Lung (tissue), 12 donors: Measurements from ENCODE around the gene TTC7B. TPM values are rescaled to one million over a fixed set of nuclear protein-coding genes. Genes with fewer than 3 reads are reported as not detected.

Experiments
- ATAC-seq: fragments of 200-7000 bp; cut with Tn5 transposase; one replicate; pipeline ENCODE4 v1.9.1; 2020; ENCODE audit warnings: moderate number of reproducible peaks; ENCODE audit not compliant: insufficient read depth, low FRiP score
- DNase-seq, 3 donors: peaks; one replicate each; pipeline ENCODE4 v3.0.0-alpha.2; 2013 to 2017
- H3K27ac ChIP-seq, 2 donors: one replicate each; pipeline ENCODE4 v1.5.1; 2013; ENCODE audit warnings: mild to moderate bottlenecking in 2 of 2, moderate library complexity in 2 of 2, control low read depth in 1 of 2, inconsistent platforms in 1 of 2, low read depth in 1 of 2, low read length in 1 of 2
- H3K27me3 ChIP-seq, 3 donors: one replicate each; pipeline ENCODE4 v1.5.1; 2013; ENCODE audit warnings: low read length in 2 of 3; ENCODE audit not compliant: control insufficient read depth in 3 of 3, insufficient read depth in 3 of 3
- H3K36me3 ChIP-seq, 4 donors: one replicate each; pipeline ENCODE4 v1.5.1; 2013; ENCODE audit warnings: low read length in 4 of 4, mild to moderate bottlenecking in 1 of 4, moderate library complexity in 1 of 4; ENCODE audit not compliant: control insufficient read depth in 4 of 4, insufficient read depth in 4 of 4
- H3K4me1 ChIP-seq, 5 donors: one replicate each; pipeline ENCODE4 v1.5.1; 2013; ENCODE audit warnings: low read length in 5 of 5, mild to moderate bottlenecking in 2 of 5, moderate library complexity in 1 of 5; ENCODE audit not compliant: control insufficient read depth in 5 of 5, insufficient read depth in 5 of 5
- H3K4me3 ChIP-seq: one replicate; pipeline ENCODE4 v1.5.1; 2013; ENCODE audit warnings: mild to moderate bottlenecking, control low read depth, moderate library complexity
- H3K9ac ChIP-seq, 2 donors: one replicate each; pipeline ENCODE4 v1.5.1; 2013; ENCODE audit warnings: low read length in 2 of 2, control low read depth in 1 of 2; ENCODE audit not compliant: insufficient read depth in 1 of 2
- H3K9me3 ChIP-seq, 4 donors: one replicate each; pipeline ENCODE4 v1.5.1; 2013; ENCODE audit warnings: low read length in 3 of 4, mild to moderate bottlenecking in 1 of 4, moderate library complexity in 1 of 4; ENCODE audit not compliant: control insufficient read depth in 4 of 4, insufficient read depth in 3 of 4
- CTCF ChIP-seq: IDR thresholded peaks from 2 replicates; pipeline ENCODE4 v1.5.1; 2012; ENCODE audit warnings: mild to moderate bottlenecking; ENCODE audit errors: control extremely low read depth, extremely low read depth
- WGBS, 2 donors: extraction: QIAGEN DNeasy Blood & Tissue Kit; methylation state at CpG; one replicate each; pipeline ENCODE4 v1.1.7; 2013; 5-methylcytosine and 5-hydroxymethylcytosine counted together
- polyA plus RNA-seq, 2 donors: library from polyadenylated mRNA; stranded (reverse); fragments of 200-250 nt; gene quantifications; one replicate each; pipeline ENCODE4 v1.2.1, GENCODE V29; 2013
- total RNA-seq, 2 donors: library from RNA; depleted of rRNA in 1 of 2; stranded (reverse); fragments of >200 nt in 1 of 2; gene quantifications; one replicate each; pipeline ENCODE4 v1.2.1, GENCODE V29; 2014 to 2021
- donor health status: control.
- donor health status: control.
- donor health status: Bipolar disorder and iron deficiency.
- donor health status: healthy.
- donor health status: DM: yes; HTN: yes; CAD: no.

The TTC7B gene
- total and polyA plus RNA-seq, 4 donors: 11.0 to 39.6 (median 23.0) TPM

GRCh38 chr14:90560991-90561390 is 255.2 kb downstream of the TTC7B start:
- Histone ChIP-seq H3K27me3 (no peaks in the 10 kb centered on the region), H3K36me3 (peaks cover 0 to 3% (median 0%) of the 10 kb centered on the region in 4 donors), H3K4me1 (peaks cover 0 to 28% (median 7%) of the 10 kb centered on the region in 5 donors), H3K9ac (no peak overlapping the region), H3K4me3 (no peak overlapping the region), H3K27ac (no peak overlapping the region), H3K9me3 (no peaks in the 10 kb centered on the region)
- no peak for ATAC-seq
- TF ChIP-seq CTCF: no peak
- DNase-seq: no peak
- 93 to 95% methylated on average over 10 of the region's 10 CpGs for WGBS, 2 donors

- Histone ChIP-seq H3K4me1 (peaks cover 0 to 32% (median 10%) of the 10 kb centered on the region in 5 donors), H3K9ac (no peak overlapping the region), H3K27ac (no peak overlapping the region), H3K4me3 (no peak overlapping the region), H3K9me3 (no peaks in the 10 kb centered on the region), H3K36me3 (peaks cover 0 to 3% (median 0%) of the 10 kb centered on the region in 4 donors), H3K27me3 (no peaks in the 10 kb centered on the region)
- TF ChIP-seq CTCF: no peak
- WGBS, 2 donors: 80 to 90% methylated on average over 4 of the region's 4 CpGs
- ATAC-seq (no peak), DNase-seq (no peak)
These were observed 255.7 kb downstream of the TTC7B start for GRCh38 chr14:90560558-90560957.

- Histone ChIP-seq H3K36me3 (peaks cover 0 to 3% (median 0%) of the 10 kb centered on the region in 4 donors), H3K27me3 (no peaks in the 10 kb centered on the region), H3K4me1 (peaks cover 0 to 34% (median 14%) of the 10 kb centered on the region in 5 donors), H3K4me3 (no peak overlapping the region), H3K9me3 (no peaks in the 10 kb centered on the region), H3K27ac (no peak overlapping the region), H3K9ac (no peak overlapping the region)
- 90 to 93% methylated on average over 16 of the region's 16 CpGs for WGBS, 2 donors
- no peak for DNase-seq
- no peak for ATAC-seq
- TF ChIP-seq CTCF: no peak
These were observed 256.3 kb downstream of the TTC7B start for GRCh38 chr14:90559811-90560492.
